HepG2 (cell line): ENCODE results near the gene GCLM. TPM values are rescaled to one million over a fixed set of nuclear protein-coding genes. Genes with fewer than 3 reads are reported as not detected.

ENCODE experiments used
- CSRNP1 ChIP-seq: sonication (generic); formaldehyde crosslinking; IDR thresholded peaks from 2 replicates; pipeline ENCODE4 v1.8.1; 2023; ENCODE audit warnings: mild to moderate bottlenecking, missing genetic modification reagents
- DBP ChIP-seq: sonication (generic); formaldehyde crosslinking; IDR thresholded peaks from 2 replicates; pipeline ENCODE4 v1.4.0; 2020; ENCODE audit warnings: missing genetic modification reagents; ENCODE audit errors: not compliant biosample characterization
- E2F5 ChIP-seq: sonication (generic); formaldehyde crosslinking; conservative IDR thresholded peaks from 2 replicates; pipeline ENCODE4 v1.4.0; 2020; ENCODE audit warnings: missing genetic modification reagents
- FOXK2 ChIP-seq: fragments of 450-650 bp; IDR thresholded peaks from 2 replicates; pipeline ENCODE4 v1.6.1; 2016
- HOXA7 ChIP-seq: sonication (generic); formaldehyde crosslinking; IDR thresholded peaks from 2 replicates; pipeline ENCODE4 v1.8.1; 2022; ENCODE audit warnings: mild to moderate bottlenecking, missing genetic modification reagents, moderate library complexity
- PAWR ChIP-seq: sonication (generic); formaldehyde crosslinking; IDR thresholded peaks from 2 replicates; pipeline ENCODE4 v1.4.0; 2020; ENCODE audit warnings: missing genetic modification reagents, mild to moderate bottlenecking, borderline replicate concordance
- RELA ChIP-seq: sonication (generic); formaldehyde crosslinking; IDR thresholded peaks from 2 replicates; pipeline ENCODE4 v1.4.0; 2020; ENCODE audit warnings: missing genetic modification reagents
- SMAD3 ChIP-seq: sonication (generic); formaldehyde crosslinking; IDR thresholded peaks from 2 replicates; pipeline ENCODE4 v1.4.0; 2020; ENCODE audit warnings: missing genetic modification reagents
- TARDBP ChIP-seq: sonication (generic); formaldehyde crosslinking; IDR thresholded peaks from 2 replicates; pipeline ENCODE4 v1.8.0; 2022; ENCODE audit warnings: mild to moderate bottlenecking, missing genetic modification reagents
- UBTF ChIP-seq: sonication (generic); formaldehyde crosslinking; IDR thresholded peaks from 2 replicates; pipeline ENCODE4 v1.4.0; 2020; ENCODE audit warnings: mild to moderate bottlenecking, missing genetic modification reagents
- ZNF383 ChIP-seq: sonication (generic); formaldehyde crosslinking; IDR thresholded peaks from 2 replicates; pipeline ENCODE4 v1.4.0; 2020; ENCODE audit warnings: missing genetic modification reagents, mild to moderate bottlenecking, borderline replicate concordance
- ZNF44 ChIP-seq: sonication (generic); formaldehyde crosslinking; IDR thresholded peaks from 2 replicates; pipeline ENCODE4 v1.5.1; 2020; ENCODE audit warnings: mild to moderate bottlenecking, missing genetic modification reagents
- ZNF703 ChIP-seq: sonication (generic); formaldehyde crosslinking; IDR thresholded peaks from 2 replicates; pipeline ENCODE4 v1.5.1; 2020; ENCODE audit warnings: missing genetic modification reagents, mild to moderate bottlenecking, moderate library complexity, borderline replicate concordance
- ZSCAN22 ChIP-seq: sonication (generic); formaldehyde crosslinking; IDR thresholded peaks from 2 replicates; pipeline ENCODE4 v1.4.0; 2020; ENCODE audit warnings: mild to moderate bottlenecking, missing genetic modification reagents
- polyA plus RNA-seq, 8 experiments: library from polyadenylated mRNA; depleted of rRNA in 3 of 8; stranded (reverse) in 7 of 8; unstranded in 1 of 8; fragments of >200 nt; fragmentation: Illumina TruSeq in 4 of 8; extraction: Trizol in 4 of 8; gene quantifications; 2 replicates each; pipeline versions ENCODE4 v1.2.1 to v1.2.3, GENCODE V29; 2011 to 2016; ENCODE audit warnings: low read depth in 4 of 8, missing spikeins in 1 of 8, mixed read lengths in 1 of 8; ENCODE audit not compliant: insufficient read depth in 1 of 8
- total RNA-seq, 5 experiments: library from RNA; depleted of rRNA; stranded (reverse); fragments of >200 nt; fragmentation: Illumina TruSeq; extraction: Trizol; gene quantifications; 2 replicates each; pipeline ENCODE4 v1.2.3, GENCODE V29; 2016; ENCODE audit warnings: low read depth in 1 of 5
- TF ChIP-seq, protein P1 (sequence below): sonication (generic); formaldehyde crosslinking; IDR thresholded peaks from 2 replicates; pipeline ENCODE4 v1.5.0; 2020; ENCODE audit warnings: mild to moderate bottlenecking, missing genetic modification reagents, borderline replicate concordance

The GCLM gene
- total and polyA plus RNA-seq, 2 of the 13 experiments (the other 11 are each of a cell fraction or from before 2014, with no cell fraction given), result 8.7 to 29.9 TPM

DNA sequence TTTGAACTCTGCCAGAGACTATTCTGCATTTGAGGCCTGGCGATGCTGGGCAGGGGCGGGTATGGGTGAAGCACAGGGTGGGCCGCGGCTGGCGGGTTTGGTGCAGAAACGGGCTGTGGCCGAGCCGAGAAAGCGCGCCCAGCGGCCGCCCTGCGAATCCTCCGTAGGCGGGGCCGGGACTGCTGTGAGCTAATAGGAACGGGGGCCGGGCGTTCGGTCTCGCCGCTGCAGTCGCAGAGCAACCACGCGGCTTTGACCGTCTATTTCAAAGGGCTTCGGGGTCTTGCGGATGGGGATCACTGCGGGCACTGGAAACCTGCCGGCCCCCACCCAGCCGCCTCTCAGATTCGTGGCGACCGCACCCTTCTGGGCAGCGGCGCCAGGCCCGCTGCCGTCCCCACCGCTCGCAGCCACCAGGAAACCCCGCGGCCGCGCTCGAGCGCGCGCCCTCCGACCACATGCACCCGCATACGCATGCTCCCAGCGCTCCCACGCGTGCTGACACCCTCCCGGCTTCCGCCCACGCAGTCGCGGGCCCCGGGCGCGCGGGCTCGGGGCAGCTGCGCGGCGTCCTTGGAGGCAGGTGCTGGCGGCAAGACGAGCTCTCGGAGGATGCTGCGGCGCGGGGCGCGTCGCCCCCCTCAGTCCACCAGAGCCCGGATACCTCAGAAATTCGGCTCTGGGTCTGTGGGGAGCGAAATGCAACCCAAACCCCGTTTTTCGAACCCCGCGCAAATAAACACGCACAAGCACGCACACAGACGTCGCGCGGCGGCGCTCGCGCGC lies 62.8 kb downstream of the GCLM start (continued):
- TF ChIP-seq DBP, result no peak
- no peak for TF ChIP-seq HOXA7 (CRISPR knock-in tag)
- no peak for TF ChIP-seq FOXK2
- no peak for TF ChIP-seq ZSCAN22 (CRISPR knock-in tag)
- TF ChIP-seq, protein P1, sequence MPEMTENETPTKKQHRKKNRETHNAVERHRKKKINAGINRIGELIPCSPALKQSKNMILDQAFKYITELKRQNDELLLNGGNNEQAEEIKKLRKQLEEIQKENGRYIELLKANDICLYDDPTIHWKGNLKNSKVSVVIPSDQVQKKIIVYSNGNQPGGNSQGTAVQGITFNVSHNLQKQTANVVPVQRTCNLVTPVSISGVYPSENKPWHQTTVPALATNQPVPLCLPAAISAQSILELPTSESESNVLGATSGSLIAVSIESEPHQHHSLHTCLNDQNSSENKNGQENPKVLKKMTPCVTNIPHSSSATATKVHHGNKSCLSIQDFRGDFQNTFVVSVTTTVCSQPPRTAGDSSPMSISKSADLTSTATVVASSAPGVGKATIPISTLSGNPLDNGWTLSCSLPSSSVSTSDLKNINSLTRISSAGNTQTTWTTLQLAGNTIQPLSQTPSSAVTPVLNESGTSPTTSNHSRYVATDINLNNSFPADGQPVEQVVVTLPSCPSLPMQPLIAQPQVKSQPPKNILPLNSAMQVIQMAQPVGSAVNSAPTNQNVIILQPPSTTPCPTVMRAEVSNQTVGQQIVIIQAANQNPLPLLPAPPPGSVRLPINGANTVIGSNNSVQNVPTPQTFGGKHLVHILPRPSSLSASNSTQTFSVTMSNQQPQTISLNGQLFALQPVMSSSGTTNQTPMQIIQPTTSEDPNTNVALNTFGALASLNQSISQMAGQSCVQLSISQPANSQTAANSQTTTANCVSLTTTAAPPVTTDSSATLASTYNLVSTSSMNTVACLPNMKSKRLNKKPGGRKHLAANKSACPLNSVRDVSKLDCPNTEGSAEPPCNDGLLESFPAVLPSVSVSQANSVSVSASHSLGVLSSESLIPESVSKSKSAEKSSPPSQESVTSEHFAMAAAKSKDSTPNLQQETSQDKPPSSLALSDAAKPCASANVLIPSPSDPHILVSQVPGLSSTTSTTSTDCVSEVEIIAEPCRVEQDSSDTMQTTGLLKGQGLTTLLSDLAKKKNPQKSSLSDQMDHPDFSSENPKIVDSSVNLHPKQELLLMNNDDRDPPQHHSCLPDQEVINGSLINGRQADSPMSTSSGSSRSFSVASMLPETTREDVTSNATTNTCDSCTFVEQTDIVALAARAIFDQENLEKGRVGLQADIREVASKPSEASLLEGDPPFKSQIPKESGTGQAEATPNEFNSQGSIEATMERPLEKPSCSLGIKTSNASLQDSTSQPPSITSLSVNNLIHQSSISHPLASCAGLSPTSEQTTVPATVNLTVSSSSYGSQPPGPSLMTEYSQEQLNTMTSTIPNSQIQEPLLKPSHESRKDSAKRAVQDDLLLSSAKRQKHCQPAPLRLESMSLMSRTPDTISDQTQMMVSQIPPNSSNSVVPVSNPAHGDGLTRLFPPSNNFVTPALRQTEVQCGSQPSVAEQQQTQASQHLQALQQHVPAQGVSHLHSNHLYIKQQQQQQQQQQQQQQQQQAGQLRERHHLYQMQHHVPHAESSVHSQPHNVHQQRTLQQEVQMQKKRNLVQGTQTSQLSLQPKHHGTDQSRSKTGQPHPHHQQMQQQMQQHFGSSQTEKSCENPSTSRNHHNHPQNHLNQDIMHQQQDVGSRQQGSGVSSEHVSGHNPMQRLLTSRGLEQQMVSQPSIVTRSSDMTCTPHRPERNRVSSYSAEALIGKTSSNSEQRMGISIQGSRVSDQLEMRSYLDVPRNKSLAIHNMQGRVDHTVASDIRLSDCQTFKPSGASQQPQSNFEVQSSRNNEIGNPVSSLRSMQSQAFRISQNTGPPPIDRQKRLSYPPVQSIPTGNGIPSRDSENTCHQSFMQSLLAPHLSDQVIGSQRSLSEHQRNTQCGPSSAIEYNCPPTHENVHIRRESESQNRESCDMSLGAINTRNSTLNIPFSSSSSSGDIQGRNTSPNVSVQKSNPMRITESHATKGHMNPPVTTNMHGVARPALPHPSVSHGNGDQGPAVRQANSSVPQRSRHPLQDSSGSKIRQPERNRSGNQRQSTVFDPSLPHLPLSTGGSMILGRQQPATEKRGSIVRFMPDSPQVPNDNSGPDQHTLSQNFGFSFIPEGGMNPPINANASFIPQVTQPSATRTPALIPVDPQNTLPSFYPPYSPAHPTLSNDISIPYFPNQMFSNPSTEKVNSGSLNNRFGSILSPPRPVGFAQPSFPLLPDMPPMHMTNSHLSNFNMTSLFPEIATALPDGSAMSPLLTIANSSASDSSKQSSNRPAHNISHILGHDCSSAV, result no peak
- no peak for TF ChIP-seq E2F5 (CRISPR knock-in tag)
- 0 out of 2 replicates have a peak, but pooled peaks have one; percentile 50 for TF ChIP-seq TARDBP (CRISPR knock-in tag)
- TF ChIP-seq CSRNP1, result peak; percentile 21; the same call in 1 of the 2 replicates
- no peak for TF ChIP-seq ZNF383
- peak; percentile 92 for TF ChIP-seq UBTF (CRISPR knock-in tag)
- TF ChIP-seq PAWR (CRISPR knock-in tag), result no peak
- no peak for TF ChIP-seq SMAD3 (CRISPR knock-in tag)
- TF ChIP-seq ZNF703 (CRISPR knock-in tag), result no peak
- no peak for TF ChIP-seq ZNF44 (CRISPR knock-in tag)
- no peak for TF ChIP-seq RELA
